K562 (cell line): ENCODE measurements around the gene COL23A1. TPM values are rescaled to one million over a fixed set of nuclear protein-coding genes. Genes with fewer than 3 reads are reported as not detected.

ENCODE experiments used
- ATAC-seq: fragments of 200-7000 bp; cut with Tn5 transposase; 3 replicates; pipeline ENCODE4 v1.9.1; 2020; ENCODE audit warnings: moderate library complexity
- BruUV-seq: library from RNA; stranded (reverse); fragments of 400-500 nt; replicated peaks from 2 replicates; lab custom pipeline; 2021; lab: Mats Ljungman, UMichigan
- CTCF ChIA-PET: fragments of 300-600 bp; formaldehyde crosslinking; extraction: SDS; loops from one replicate; lab custom pipeline; 2021; ENCODE audit warnings: low intra/inter-chr PET ratio; lab: Yijun Ruan, JAX
- POLR2A ChIA-PET: fragments of 300-600, 350-650 bp; sonication (Branson Sonifier 250); formaldehyde crosslinking; extraction: SDS; loops from one replicate; lab custom pipeline; 2021; ENCODE audit warnings: antibody characterized with exemption, inconsistent platforms; lab: Yijun Ruan, JAX
- DNase-seq, 4 experiments: peaks; one replicate each; pipeline versions ENCODE4 v3.0.0 to v3.0.0-alpha.2; 2011 to 2018; ENCODE audit warnings: low spot score in 3 of 4, mixed read lengths in 3 of 4; ENCODE audit errors: extremely low read depth in 1 of 4
- FAIRE-seq: peaks from 2 replicates; lab custom pipeline; 2011; peaks lifted over from hg19 to GRCh38; lab: Jason Lieb, UNC
- H2AFZ ChIP-seq: 2 replicates; pipeline ENCODE4 v1.6.0; 2011; ENCODE audit warnings: low read depth, low read length, control low read depth, inconsistent platforms
- H3K27ac ChIP-seq: fragments of 200-600 bp; 3 replicates; pipeline ENCODE4 v1.8.0; 2011; ENCODE audit warnings: low read depth, mild to moderate bottlenecking, control low read depth, inconsistent platforms, low read length, moderate library complexity, mixed read lengths; ENCODE audit errors: extremely low read depth
- H3K27me3 ChIP-seq, 2 experiments: fragments of 300-600 bp in 1 of 2; 2 replicates in 1 of 2; 3 replicates in 1 of 2; pipeline versions ENCODE4 v1.6.0 to v1.8.0; 2011; ENCODE audit warnings: inconsistent platforms in 2 of 2, low read length in 2 of 2, mild to moderate bottlenecking in 1 of 2, mixed read lengths in 1 of 2, moderate library complexity in 1 of 2; ENCODE audit not compliant: control insufficient read depth in 2 of 2, insufficient read depth in 2 of 2
- H3K36me3 ChIP-seq: fragments of 300-600 bp; 3 replicates; pipeline ENCODE4 v1.8.0; 2011; ENCODE audit warnings: mild to moderate bottlenecking, low read length, inconsistent platforms; ENCODE audit not compliant: control insufficient read depth, insufficient read depth
- H3K4me1 ChIP-seq, 2 experiments: fragments of 200-600 bp in 1 of 2; replicated peaks in 1 of 2; 2 replicates in 1 of 2; 3 replicates in 1 of 2; pipeline versions ENCODE4 v1.5.1 to v1.8.0; 2011; ENCODE audit warnings: inconsistent platforms in 2 of 2, low read length in 2 of 2, mild to moderate bottlenecking in 1 of 2, mixed read lengths in 1 of 2, moderate library complexity in 1 of 2; ENCODE audit not compliant: control insufficient read depth in 2 of 2, insufficient read depth in 2 of 2
- H3K4me2 ChIP-seq: 2 replicates; pipeline ENCODE4 v1.6.1; 2011; ENCODE audit warnings: low read length, control low read depth, inconsistent platforms, mixed read lengths; ENCODE audit not compliant: insufficient read depth
- H3K4me3 ChIP-seq: fragments of 200-600 bp; sonication (generic), shearing (Covaris generic); 2 replicates; pipeline ENCODE4 v1.5.1; 2016; ENCODE audit warnings: control low read depth, inconsistent platforms
- H3K79me2 ChIP-seq: fragments of 200-600 bp; 3 replicates; pipeline ENCODE4 v1.8.0; 2011; ENCODE audit warnings: low read length, inconsistent platforms; ENCODE audit not compliant: control insufficient read depth, insufficient read depth
- H3K9ac ChIP-seq, 2 experiments: 2 replicates each; pipeline versions ENCODE4 v1.6.0 to v1.6.1; 2011; ENCODE audit warnings: low read depth in 2 of 2, low read length in 2 of 2, control low read depth in 1 of 2, inconsistent platforms in 1 of 2, mild to moderate bottlenecking in 1 of 2, mixed read lengths in 1 of 2; ENCODE audit not compliant: insufficient read depth in 1 of 2
- H3K9me1 ChIP-seq: one replicate; pipeline ENCODE4 v1.6.0; 2011; ENCODE audit warnings: inconsistent platforms, mild to moderate bottlenecking, low read length, moderate library complexity; ENCODE audit not compliant: control insufficient read depth, insufficient read depth
- H3K9me3 ChIP-seq: replicated peaks from 2 replicates; pipeline ENCODE4 v1.5.1; 2011; ENCODE audit warnings: low read depth, low read length, inconsistent platforms; ENCODE audit not compliant: control insufficient read depth, insufficient read depth
- H4K20me1 ChIP-seq: replicated peaks from 2 replicates; pipeline ENCODE4 v1.6.1; 2011; ENCODE audit warnings: low read length, inconsistent platforms, mixed read lengths; ENCODE audit not compliant: control insufficient read depth, insufficient read depth
- ATF3 ChIP-seq, 2 experiments: fragments of 450-650 bp in 1 of 2; sonication (generic) in 1 of 2; formaldehyde crosslinking in 1 of 2; IDR thresholded peaks in 1 of 2; conservative IDR thresholded peaks in 1 of 2; 2 replicates each; pipeline versions ENCODE4 v1.6.1 to v1.8.1; 2016 to 2023; ENCODE audit warnings: mild to moderate bottlenecking in 2 of 2, moderate library complexity in 2 of 2, inconsistent platforms in 1 of 2, missing genetic modification reagents in 1 of 2
- CREB3 ChIP-seq: fragments of 450-650 bp; conservative IDR thresholded peaks from 2 replicates; pipeline ENCODE4 v1.6.1; 2016; ENCODE audit warnings: missing genetic modification characterization, low read depth, mild to moderate bottlenecking, missing compliant biosample characterization, moderate library complexity
- ETS2 ChIP-seq: IDR thresholded peaks from 2 replicates; pipeline ENCODE4 v1.6.1; 2016; ENCODE audit warnings: borderline replicate concordance, missing genetic modification characterization, mild to moderate bottlenecking, moderate library complexity, missing compliant biosample characterization; ENCODE audit not compliant: poor library complexity, severe bottlenecking
- JUNB ChIP-seq: fragments of 450-650 bp; formaldehyde crosslinking; conservative IDR thresholded peaks from 2 replicates; pipeline ENCODE4 v1.4.0; 2020; ENCODE audit warnings: mild to moderate bottlenecking
- NFYB ChIP-seq: IDR thresholded peaks from 2 replicates; pipeline ENCODE4 v1.6.1; 2011; ENCODE audit warnings: mild to moderate bottlenecking, moderate library complexity; ENCODE audit not compliant: insufficient read length; ENCODE audit errors: extremely low read depth
- NR2C2 ChIP-seq, 2 experiments: fragments of 200-800 bp in 1 of 2; sonication (Bioruptor generic) in 1 of 2; sonication (generic) in 1 of 2; formaldehyde crosslinking in 1 of 2; IDR thresholded peaks; 2 replicates each; pipeline versions ENCODE4 v1.6.1 to v1.8.0; 2016 to 2022; ENCODE audit warnings: mild to moderate bottlenecking in 1 of 2, missing compliant biosample characterization in 1 of 2, missing genetic modification characterization in 1 of 2, missing genetic modification reagents in 1 of 2
- PCBP1 ChIP-seq: fragments of 200-400 bp; formaldehyde crosslinking; IDR thresholded peaks from 2 replicates; pipeline ENCODE4 v1.6.1; 2018; ENCODE audit warnings: mild to moderate bottlenecking, low read depth, low read length; ENCODE audit not compliant: poor library complexity, severe bottlenecking
- PHB2 ChIP-seq: fragments of 450-650 bp; IDR thresholded peaks from 2 replicates; pipeline ENCODE4 v1.6.1; 2017; ENCODE audit warnings: low read depth
- SRSF3 ChIP-seq: fragments of 200-400 bp; formaldehyde crosslinking; IDR thresholded peaks from 2 replicates; pipeline ENCODE4 v1.6.1; 2016; ENCODE audit warnings: mild to moderate bottlenecking, low read length, moderate library complexity; ENCODE audit not compliant: insufficient read depth
- SRSF7 ChIP-seq: fragments of 200-400 bp; formaldehyde crosslinking; optimal IDR thresholded peaks from 2 replicates; pipeline ENCODE3; 2017; ENCODE audit warnings: mild to moderate bottlenecking, low read depth, low read length
- ZNF263 ChIP-seq: sonication (generic); formaldehyde crosslinking; IDR thresholded peaks from 2 replicates; pipeline ENCODE4 v1.8.0; 2022; ENCODE audit warnings: mild to moderate bottlenecking, missing genetic modification reagents, borderline replicate concordance
- WGBS: fragments of 100-300 bp; shearing (Covaris generic); methylation state at CpG from one replicate; pipeline ENCODE4 v1.1.6; 2016; ENCODE audit warnings: low coverage, mixed read lengths; ENCODE audit not compliant: insufficient coverage; ENCODE audit errors: missing lambda C conversion rate; 5-methylcytosine and 5-hydroxymethylcytosine counted together
- in situ Hi-C: fragments of 300-500 bp; cut with MboI; formaldehyde crosslinking; loops from 4 replicates; pipeline ENCODE4 v1.15.0; 2018; ENCODE audit warnings: inconsistent platforms, mixed read lengths
- intact Hi-C: fragments of 100-400 bp; cut with micrococcal nuclease; formaldehyde crosslinking; loops from 2 replicates; pipeline ENCODE4 v1.14.2; 2022
- polyA plus RNA-seq, 8 experiments: library from polyadenylated mRNA; depleted of rRNA in 4 of 8; stranded (reverse) in 5 of 8; unstranded in 3 of 8; fragments of >200 nt; fragmentation: Nextera tagmentation in 2 of 8; fragmentation: Illumina TruSeq in 1 of 8; extraction: Ambion mirVana in 2 of 8; extraction: Trizol in 1 of 8; gene quantifications; 2 replicates each; pipeline versions ENCODE4 v1.2.1 to v1.2.3, GENCODE V29; 2011 to 2014; ENCODE audit warnings: inconsistent platforms in 1 of 8, missing spikeins in 1 of 8
- total RNA-seq, 7 experiments: library from RNA; depleted of rRNA in 6 of 7; stranded (reverse); fragments of >200 nt in 6 of 7; fragmentation: Illumina TruSeq in 2 of 7; extraction: Trizol in 2 of 7; gene quantifications; 2 replicates each; pipeline versions ENCODE4 v1.2.1 to v1.2.3, GENCODE V29; 2011 to 2021; ENCODE audit warnings: low replicate concordance in 1 of 7

COL23A1 gene
- total and polyA plus RNA-seq, 9 of the 15 experiments (the other 6 are each of a cell fraction or from before 2014, with no cell fraction given): 0.09 TPM; not detected in 8

- POLR2A ChIA-PET: interaction anchor here (1.0 kb wide), 1 partner anchor 10 kb away, joined by 3 read pairs; no protein-coding TSS in a partner anchor
- FAIRE-seq (no peak), ATAC-seq (no peak), DNase-seq (no peak)
- no peaks in the 10 kb centered on the region for H3K79me2 ChIP-seq
- H3K27me3 ChIP-seq: peaks cover 38 to 80% of the 10 kb centered on the region in 2 experiments
- no peak overlapping the region for H3K27ac ChIP-seq
- 3% methylated on average over 5 of the region's 5 CpGs for WGBS
- H3K9me1 ChIP-seq: peaks cover 4% of the 10 kb centered on the region
- no peak overlapping the region for H3K4me2 ChIP-seq
- in situ Hi-C loops (no loop called here), intact Hi-C loops (no loop called here)
- no peaks in the 10 kb centered on the region; the same call in 1 of the 2 replicates for H4K20me1 ChIP-seq
- H3K9ac ChIP-seq: no peak overlapping the region
- BruUV-seq: no TSS peak
- H3K4me3 ChIP-seq: no peak overlapping the region
- H3K9me3 ChIP-seq: peaks cover 6% of the 10 kb centered on the region; the same call in 1 of the 2 replicates
- no peak overlapping the region for H2AFZ ChIP-seq
- H3K4me1 ChIP-seq: peaks cover 0 to 3% of the 10 kb centered on the region in 2 experiments; a peak in 1 of 5 replicates
- CTCF ChIA-PET: no interaction called here
- H3K36me3 ChIP-seq: no peaks in the 10 kb centered on the region
- TF ChIP-seq SRSF7: no peak
- TF ChIP-seq JUNB (CRISPR knock-in tag): no peak
- no peak for TF ChIP-seq NFYB
- TF ChIP-seq ZNF263: no peak
- no peak for TF ChIP-seq CREB3 (tag)
- no peak for TF ChIP-seq NR2C2 (CRISPR knock-in tag; IDR thresholded peaks at IDR 0.05)
- TF ChIP-seq NR2C2 (tag; IDR thresholded peaks at IDR 0.05): no peak
- TF ChIP-seq PHB2: no peak
- TF ChIP-seq PCBP1: no peak
- no peak for TF ChIP-seq ATF3 (IDR thresholded peaks at IDR 0.05)
- TF ChIP-seq ATF3 (CRISPR knock-in tag; conservative IDR thresholded peaks at IDR 0.05): no peak
- TF ChIP-seq ETS2: no peak
- TF ChIP-seq SRSF3: no peak
Observed at GRCh38 chr5:178360926-178361235, 229.3 kb downstream of the COL23A1 start.
